Amygdala (tissue), 56 donors: ENCODE measurements around the gene CAMSAP1.
"Not testable (repeated sequence)": the region's sequence is repeated elsewhere in the genome, so short reads cannot be mapped to it uniquely, and the experiment has no call there.

Source experiments
- DNase-seq, 56 donors: peaks; one replicate each; lab custom pipeline; 2025; lab: John Stamatoyannopoulos, UW

CAMSAP1 gene

DNA sequence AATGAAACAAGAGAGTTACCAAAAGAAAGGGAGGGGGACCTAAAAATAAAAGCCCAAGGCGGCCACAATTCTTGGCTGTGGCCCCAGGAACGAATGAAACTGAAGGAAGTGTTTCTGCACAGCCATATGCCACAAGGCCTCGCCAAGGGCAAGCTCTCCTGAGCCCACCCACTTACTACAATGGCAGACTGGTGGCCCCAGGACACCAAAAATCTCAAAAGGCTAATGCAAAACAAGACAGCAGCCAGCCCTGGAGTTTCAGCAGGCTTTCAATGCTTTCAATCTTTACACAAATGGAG lies 4.0 kb downstream of the CAMSAP1 start:
- DNase-seq: no peak

DNA sequence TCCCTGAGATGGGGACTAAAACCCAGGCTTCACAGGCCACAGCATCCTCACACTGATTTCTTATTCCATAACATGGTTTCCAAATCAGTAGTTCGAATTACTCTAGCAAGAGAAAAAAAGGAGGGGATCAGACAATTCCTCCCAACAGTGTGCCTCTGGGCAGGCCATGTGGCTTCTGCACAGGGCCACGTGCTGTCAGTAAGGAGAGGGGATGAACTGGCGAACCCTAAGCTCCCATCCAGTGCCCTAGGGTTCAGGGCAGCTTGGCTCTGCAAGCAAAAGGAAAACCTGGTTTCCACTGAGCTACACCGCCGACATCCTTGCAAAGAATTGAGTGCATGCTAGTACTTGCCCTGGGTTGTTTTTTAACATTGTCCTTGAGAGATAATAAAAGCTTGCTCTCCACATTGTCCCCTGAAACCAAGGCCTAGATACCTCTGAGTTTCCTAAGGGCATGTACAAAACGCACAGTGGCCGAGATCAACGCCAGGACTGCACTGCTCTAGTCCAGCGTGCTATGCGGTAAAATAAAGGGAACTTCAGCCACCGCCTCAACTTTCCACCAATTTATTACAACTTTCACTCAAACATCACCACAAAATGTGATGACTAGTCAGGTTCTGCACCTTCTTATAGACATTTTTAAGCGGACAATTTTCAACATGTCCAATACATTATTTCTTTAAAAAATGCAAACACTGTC lies 4.5 kb downstream of the CAMSAP1 start:
- no peak for DNase-seq

- DNase-seq: no peak
Measured at GRCh38 chr9:135901826-135902225, 5.5 kb downstream of the CAMSAP1 start.

DNA sequence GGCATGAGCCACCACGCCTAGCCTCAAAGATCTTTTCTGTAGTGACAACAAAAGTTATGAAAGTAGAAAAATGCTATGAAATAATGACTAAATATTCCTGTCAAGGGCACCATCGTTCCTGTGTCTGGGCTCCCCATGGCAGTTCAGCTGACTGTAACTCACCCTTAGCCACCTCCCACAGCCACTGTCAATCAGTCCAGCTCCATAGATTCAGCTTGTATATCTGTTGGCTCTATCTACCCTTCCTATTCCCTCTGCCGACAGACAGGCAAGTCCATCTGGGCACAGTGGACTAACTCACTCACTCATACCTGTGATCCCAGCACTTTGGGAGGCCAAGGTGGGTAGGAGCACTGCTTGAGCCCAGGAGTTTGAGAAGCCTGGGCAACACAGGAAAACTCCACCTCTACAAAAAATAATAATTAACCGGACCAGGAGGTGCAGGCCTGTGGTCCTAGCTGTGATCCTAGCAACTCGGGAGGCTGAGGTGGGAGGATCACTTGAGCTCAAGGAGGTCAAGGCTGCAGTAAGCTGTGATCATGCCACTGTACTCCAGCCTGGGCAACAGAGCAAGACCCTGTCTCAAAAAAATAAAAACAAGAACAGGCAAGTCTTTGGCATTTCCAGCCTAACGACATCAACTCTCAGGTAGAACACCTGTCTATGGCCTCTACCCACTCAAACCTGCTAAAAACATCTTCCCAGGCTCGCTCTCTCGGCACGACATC lies 6.2 kb downstream of the CAMSAP1 start:
- DNase-seq: no peak

DNA sequence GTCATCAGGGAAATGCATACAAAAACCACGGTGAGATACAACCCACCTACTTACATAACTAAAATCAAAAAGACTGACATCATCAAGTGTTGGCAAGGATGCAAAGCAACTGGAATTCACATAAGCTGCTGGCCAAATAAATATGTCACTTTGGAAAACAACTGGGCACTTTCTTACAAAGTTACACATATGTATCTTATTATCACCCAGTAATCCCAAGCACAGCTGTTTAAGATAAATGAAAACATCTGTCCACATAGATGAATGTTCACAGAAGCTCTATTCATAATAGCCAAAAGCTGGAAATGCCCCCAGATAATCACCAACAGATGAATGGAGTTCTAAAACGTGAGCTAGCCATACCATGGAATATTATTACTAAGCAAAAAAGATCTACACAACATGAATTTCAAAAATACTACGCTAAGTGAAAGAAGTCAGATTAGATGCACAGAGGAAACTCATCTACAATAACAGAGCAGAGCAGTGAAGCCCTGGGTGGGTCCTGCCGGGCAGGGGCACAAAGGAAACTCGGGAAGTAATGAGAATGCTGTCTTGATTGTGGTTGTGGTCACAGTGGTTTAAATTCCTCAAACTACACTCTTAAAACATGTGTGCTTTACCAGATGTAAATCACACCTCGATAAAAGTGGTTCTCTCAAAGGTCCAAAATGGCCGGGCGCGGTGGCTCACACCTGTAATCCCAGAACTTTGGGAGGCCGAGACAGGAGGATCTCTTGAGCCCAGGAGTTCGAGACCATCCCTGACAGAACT lies 8.5 kb downstream of the CAMSAP1 start:
- no peak for DNase-seq

GRCh38 chr9:135896626-135897025 lies 10.7 kb downstream of the CAMSAP1 start:
- DNase-seq: no peak

GRCh38 chr9:135896205-135896604 lies 11.1 kb downstream of the CAMSAP1 start:
- no peak for DNase-seq

GRCh38 chr9:135895202-135895848 lies 12.0 kb downstream of the CAMSAP1 start:
- no peak for DNase-seq

GRCh38 chr9:135893104-135893503 lies 14.2 kb downstream of the CAMSAP1 start:
- DNase-seq: no peak

- not testable (repeated sequence) for DNase-seq
Measured at GRCh38 chr9:135892327-135892726, 15.0 kb downstream of the CAMSAP1 start.

- DNase-seq: no peak
Measured at GRCh38 chr9:135891027-135891631, 16.2 kb downstream of the CAMSAP1 start.

- no peak for DNase-seq
Measured at GRCh38 chr9:135890190-135891026, 16.9 kb downstream of the CAMSAP1 start.

- no peak for DNase-seq
Measured at GRCh38 chr9:135889564-135890189, 17.7 kb downstream of the CAMSAP1 start.

- DNase-seq: no peak
Measured at GRCh38 chr9:135888766-135889394, 18.5 kb downstream of the CAMSAP1 start.

- DNase-seq: no peak
Measured at GRCh38 chr9:135888126-135888765, 19.1 kb downstream of the CAMSAP1 start.

DNA sequence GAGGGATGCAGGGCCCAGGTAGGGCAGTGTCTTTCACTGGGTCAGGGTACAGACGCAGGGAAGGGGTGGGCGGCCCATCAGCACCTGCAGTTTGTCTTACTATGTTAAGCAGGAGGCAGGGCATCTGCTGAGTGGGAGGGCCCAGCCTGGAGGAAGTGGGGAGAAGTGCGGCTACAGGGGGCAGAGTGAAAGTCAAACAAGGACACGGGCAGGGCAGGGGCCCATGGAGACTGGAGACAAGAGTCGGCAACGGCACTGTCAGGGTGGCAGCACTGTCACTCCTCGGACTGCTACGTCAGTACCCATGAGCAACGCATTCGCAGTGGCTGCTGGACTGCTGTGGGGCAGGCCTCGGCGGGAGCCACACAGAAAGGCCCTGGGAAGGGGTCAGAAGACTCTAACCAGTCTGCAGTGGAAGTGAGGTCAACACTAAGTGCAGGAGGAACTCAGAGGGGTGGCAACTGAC lies 19.7 kb downstream of the CAMSAP1 start:
- peak in 6 of 56 donors; percentile 26 to 68 (median 36) for DNase-seq

DNA sequence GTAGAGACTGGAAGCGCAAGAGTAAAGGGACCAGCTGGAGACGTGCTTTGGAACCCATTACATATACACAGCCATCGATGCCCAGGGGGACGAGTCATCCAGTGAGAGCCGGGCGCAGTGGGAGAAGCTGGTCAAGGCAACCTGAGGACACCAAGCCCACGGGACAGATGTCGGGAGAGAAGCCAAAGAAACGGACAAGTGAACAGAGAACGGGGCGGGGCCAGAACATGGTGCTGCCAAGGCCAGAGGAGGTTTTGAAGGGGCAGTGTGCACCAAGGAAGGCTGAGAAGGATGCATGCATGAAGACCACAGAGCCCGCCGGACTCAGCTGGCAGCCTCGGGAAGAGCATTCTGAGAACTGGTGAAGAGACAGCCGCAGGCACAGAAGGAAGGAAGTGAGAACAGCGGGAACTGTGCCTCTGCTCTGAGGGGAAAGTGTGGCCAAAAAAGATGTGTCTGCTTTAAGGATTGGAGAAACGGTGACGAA lies 20.3 kb downstream of the CAMSAP1 start:
- peak in 25 of 56 donors; percentile 22 to 68 (median 42) for DNase-seq
